GM12875 (cell line): Measurements from ENCODE around the gene KCNJ8.
"Not testable (repeated sequence)": the region's sequence is repeated elsewhere in the genome, so short reads cannot be mapped to it uniquely, and the experiment has no call there.

Experiments used
- H3K4me3 ChIP-seq: one replicate; pipeline ENCODE4 v1.5.1; 2011; ENCODE audit warnings: low read depth, low read length, control low read depth
- TF ChIP-seq, protein P1 (sequence below): IDR thresholded peaks from 2 replicates; pipeline ENCODE4 v1.5.1; 2011; ENCODE audit warnings: low read depth, mild to moderate bottlenecking, control low read depth, inconsistent platforms, low read length, moderate library complexity, borderline replicate concordance; ENCODE audit not compliant: insufficient read depth

KCNJ8 gene

DNA sequence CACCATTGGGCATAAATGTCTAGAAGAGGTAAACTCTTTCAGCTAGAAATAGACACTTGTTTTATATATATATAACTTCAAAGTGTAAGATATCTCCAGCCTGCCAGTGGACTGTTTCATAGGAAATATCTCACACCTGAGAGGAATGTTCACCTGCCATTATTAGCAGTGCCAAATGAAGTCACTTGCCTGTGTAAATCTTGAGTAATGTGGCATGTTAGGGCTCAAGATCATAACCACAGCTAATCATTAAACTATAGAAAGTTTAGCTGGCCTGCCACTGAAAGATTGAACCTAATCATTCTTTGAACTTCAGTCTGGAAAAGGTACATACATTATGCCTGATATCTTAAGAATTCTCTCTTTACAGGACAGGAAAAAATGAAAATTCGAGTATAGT lies 25.5 kb upstream of the KCNJ8 start:
- TF ChIP-seq, protein P1, sequence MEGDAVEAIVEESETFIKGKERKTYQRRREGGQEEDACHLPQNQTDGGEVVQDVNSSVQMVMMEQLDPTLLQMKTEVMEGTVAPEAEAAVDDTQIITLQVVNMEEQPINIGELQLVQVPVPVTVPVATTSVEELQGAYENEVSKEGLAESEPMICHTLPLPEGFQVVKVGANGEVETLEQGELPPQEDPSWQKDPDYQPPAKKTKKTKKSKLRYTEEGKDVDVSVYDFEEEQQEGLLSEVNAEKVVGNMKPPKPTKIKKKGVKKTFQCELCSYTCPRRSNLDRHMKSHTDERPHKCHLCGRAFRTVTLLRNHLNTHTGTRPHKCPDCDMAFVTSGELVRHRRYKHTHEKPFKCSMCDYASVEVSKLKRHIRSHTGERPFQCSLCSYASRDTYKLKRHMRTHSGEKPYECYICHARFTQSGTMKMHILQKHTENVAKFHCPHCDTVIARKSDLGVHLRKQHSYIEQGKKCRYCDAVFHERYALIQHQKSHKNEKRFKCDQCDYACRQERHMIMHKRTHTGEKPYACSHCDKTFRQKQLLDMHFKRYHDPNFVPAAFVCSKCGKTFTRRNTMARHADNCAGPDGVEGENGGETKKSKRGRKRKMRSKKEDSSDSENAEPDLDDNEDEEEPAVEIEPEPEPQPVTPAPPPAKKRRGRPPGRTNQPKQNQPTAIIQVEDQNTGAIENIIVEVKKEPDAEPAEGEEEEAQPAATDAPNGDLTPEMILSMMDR: no peak
- H3K4me3 ChIP-seq: no peak overlapping the region

DNA sequence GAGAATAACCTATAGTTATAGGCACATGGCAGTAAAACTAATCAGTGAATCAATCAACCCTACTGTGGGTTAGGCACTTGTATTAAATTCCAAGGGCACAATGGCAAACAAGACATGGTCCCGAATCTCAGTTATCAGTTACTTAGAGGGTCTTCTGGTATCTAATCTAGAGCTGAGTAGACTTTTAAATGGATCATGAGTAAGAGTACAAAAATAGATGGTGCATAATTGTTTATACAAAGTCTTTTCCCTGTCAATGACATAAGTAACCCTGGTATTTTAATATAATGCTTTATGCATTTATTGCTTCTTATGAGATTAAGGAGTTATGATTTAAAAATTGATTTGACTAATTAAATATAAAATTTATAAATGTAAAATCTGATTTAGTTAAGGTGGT lies 23.0 kb upstream of the KCNJ8 start:
- no peak overlapping the region for H3K4me3 ChIP-seq
- TF ChIP-seq, protein P1: no peak

DNA sequence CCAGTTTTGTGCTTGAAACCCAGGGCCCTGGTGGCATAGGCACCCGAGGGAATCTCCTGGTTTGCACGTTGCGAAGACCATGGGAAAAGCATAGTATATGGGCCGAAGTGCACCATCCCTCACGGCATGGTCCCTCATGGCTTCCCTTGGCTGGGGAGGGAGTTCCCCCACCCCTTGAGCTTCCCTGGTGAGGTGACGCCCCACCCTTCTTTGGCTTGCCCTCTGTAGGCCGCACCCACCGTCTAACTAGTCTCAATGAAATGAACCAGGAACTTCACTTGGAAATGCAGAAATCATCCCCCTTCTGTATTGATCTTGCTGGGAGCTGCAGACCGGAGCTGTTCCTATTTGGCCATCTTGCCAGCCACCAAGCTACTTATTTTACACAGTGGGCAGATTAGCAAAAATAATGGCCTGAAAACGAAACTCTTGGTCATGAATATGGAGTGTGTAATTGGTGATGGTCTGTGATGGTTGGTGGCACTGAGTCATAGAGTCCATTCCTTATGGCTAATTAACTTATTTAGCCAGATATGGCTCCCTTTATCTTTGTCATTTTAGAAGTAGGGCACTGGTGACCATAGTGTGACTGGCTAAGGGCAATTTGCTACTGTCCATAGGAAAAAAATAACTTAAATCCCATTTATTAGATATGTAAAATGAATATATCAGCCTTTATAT lies 21.3 kb upstream of the KCNJ8 start:
- TF ChIP-seq, protein P1: no peak
- H3K4me3 ChIP-seq: no peak overlapping the region

DNA sequence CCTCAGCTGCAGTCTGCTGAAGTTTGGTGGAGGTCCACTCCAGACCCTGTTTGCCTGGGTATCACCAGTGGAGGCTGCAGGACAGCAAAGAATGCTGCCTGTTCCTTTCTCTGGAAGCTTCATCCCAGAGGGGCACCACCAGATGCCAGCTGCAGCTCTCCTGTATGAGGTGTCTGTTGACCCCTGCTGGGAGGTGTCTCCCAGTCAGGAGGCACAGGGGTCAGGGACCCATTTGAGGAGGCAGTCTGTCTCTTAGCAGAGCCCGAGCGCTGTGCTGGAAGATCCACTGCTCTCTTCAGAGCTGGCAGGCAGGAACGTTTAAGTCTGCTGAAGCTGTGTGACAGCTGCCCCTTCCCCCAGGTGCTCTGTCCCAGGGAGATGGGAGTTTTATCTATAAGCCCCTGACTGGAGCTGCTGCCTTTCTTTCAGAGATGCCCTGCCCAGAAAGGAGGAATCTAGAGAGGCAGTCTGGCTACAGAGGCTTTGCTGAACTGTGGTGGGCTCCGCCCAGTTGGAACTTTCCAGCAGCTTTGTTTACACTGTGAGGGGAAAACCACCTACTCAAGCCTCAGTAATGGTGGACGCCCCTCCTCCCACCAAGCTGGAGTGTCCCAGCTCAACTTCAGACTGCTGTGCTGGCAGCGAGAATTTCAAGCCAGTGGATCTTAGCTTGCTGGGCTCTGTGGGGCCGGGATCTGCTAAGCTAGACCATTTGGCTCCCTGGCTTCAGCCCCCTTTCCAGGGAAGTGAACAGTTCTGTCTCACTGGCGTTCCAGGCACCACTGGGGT lies 20.5 kb upstream of the KCNJ8 start:
- H3K4me3 ChIP-seq: not testable (repeated sequence)

DNA sequence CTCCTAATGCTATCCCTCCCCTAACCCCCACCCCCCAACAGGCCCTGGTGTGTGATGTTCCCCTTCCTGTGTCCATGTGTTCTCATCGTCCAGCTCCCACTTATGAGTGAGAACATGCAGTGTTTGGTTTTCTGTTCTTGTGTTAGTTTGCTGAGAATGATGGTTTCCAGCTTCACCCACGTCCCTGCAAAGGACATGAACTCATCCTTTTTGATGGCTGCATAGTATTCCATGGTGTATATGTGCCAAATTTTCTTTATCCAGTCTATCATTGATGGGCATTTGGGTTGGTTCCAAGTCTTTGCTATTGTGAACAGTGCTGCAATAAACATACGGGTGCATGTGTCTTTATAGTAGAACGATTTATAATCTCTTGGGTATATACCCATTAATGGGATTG lies 15.2 kb upstream of the KCNJ8 start:
- H3K4me3 ChIP-seq: not testable (repeated sequence)

DNA sequence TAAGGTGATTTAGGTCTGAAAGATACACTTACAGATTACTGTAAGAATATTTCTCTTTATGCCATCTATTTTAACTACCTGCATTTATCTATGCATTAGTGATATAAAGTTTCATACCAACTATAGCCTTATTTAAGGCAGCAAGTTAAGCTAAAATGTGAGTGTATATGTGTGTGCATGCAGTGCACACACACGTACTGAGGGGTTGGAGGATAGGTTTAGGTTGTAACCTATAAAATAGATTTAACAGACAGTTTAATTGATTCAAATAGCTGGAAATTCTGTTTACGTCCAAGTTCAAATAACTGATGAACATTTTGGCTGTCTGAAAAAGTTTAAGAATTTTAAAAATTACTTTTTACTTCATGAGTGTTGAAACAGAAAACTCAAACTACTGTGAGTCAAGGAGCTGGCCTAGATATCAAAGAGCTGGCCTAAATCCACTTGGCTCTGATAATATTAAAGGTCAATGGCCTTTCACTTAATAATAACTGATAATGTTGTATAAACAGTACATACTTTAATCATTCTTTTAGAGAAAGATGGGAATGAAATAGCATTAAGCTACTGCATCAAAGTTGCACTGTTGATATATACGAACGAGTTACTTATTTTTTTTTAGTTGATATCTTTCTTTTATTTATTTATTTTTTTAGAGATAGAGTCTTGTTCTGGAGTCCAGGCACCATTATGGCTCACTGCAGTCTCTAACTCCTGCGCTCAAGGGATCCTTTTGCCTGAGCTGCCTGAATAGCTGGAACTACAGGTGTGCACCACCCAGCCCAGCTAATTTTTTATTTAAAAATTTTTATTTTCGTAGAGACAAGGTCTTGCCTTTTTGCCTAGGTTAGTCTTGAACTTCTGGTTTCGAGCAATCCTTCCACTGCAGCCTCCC lies 13.8 kb upstream of the KCNJ8 start:
- no peak overlapping the region for H3K4me3 ChIP-seq
- TF ChIP-seq, protein P1: no peak

DNA sequence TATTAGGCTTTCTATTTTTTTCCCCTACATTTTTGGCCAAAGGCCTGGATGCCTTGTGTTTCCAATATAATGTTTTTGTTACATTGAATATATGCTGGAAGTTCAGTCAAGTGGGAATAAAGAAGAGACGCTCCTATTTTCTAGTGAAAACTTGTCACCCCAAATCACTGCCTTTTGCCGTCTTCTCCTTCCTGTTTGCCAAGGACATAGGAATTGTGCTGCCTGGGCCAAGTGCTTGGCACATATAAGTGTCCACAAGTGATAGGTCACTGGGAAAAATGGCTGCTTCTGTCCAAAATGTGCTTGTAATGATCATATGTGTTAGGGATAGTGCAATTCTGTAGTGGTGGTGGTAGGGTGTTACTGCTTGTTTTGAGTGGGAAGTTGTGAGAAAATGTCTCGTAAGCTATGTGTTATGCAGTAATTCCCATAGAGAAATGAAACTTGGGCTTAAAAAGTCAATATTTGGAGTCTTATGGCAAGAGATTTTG lies 11.6 kb upstream of the KCNJ8 start:
- TF ChIP-seq, protein P1: no peak
- no peak overlapping the region for H3K4me3 ChIP-seq

DNA sequence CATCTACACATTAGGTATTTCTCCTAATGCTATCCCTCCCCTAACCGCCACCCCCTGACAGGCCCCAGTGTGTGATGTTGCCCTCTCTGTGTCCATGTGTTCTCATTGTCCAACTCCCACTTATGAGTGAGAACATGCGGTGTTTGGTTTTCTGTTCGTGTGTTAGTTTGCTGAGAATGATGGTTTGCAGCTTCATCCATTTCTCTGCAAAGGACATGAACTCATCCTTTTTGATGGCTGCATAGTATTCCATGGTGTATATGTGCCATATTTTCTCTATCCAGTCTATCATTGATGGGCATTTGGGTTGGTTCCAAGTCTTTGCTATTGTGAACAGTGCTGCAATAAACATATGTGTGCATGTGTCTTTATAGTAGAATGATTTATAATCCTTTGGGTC lies 8.2 kb upstream of the KCNJ8 start:
- H3K4me3 ChIP-seq: not testable (repeated sequence)
